Tibial nerve (tissue), 4 donors: ENCODE data around the gene ZFYVE28. TPM values are rescaled to one million over a fixed set of nuclear protein-coding genes. Genes with fewer than 3 reads are reported as not detected.

Experiments used
- DNase-seq, 2 donors: peaks; one replicate each; pipeline ENCODE4 v3.0.0-alpha.2; 2019; ENCODE audit warnings: low spot score in 2 of 2
- H3K27ac ChIP-seq, 4 donors: fragments of 200-600 bp; sonication (generic) in 3 of 4; one replicate each; pipeline ENCODE4 v1.5.1; 2017 to 2019; ENCODE audit warnings: mild to moderate bottlenecking in 1 of 4
- H3K27me3 ChIP-seq, 2 donors: fragments of 200-600 bp; sonication (generic) in 1 of 2; one replicate each; pipeline versions ENCODE4 v1.5.1 to v1.6.0; 2017 to 2019
- H3K36me3 ChIP-seq, 3 donors: fragments of 200-600 bp; sonication (generic); one replicate each; pipeline ENCODE4 v1.5.1; 2018 to 2019
- H3K4me1 ChIP-seq, 4 donors: fragments of 200-600 bp; sonication (generic) in 3 of 4; one replicate each; pipeline ENCODE4 v1.5.1; 2017 to 2019
- H3K4me3 ChIP-seq, 4 donors: fragments of 200-600 bp; sonication (generic) in 3 of 4; one replicate each; pipeline ENCODE4 v1.5.1; 2017 to 2019; ENCODE audit warnings: mild to moderate bottlenecking in 1 of 4, moderate library complexity in 1 of 4
- H3K9me3 ChIP-seq, 4 donors: fragments of 200-600 bp; sonication (generic) in 3 of 4; one replicate each; pipeline ENCODE4 v1.5.1; 2017 to 2019
- CTCF ChIP-seq, 5 experiments: fragments of 200-600 bp in 3 of 5; fragments of 450-650 bp in 2 of 5; sonication (generic) in 3 of 5; IDR thresholded peaks; one replicate each; pipeline ENCODE4 v1.5.1; 2016 to 2019; ENCODE audit warnings: antibody characterized with exemption in 5 of 5, mild to moderate bottlenecking in 3 of 5, moderate library complexity in 2 of 5
- EP300 ChIP-seq, 2 donors: sonication (generic); formaldehyde crosslinking; IDR thresholded peaks; one replicate each; pipeline ENCODE4 v1.6.1; 2017; ENCODE audit warnings: antibody characterized with exemption in 2 of 2, mild to moderate bottlenecking in 1 of 2
- POLR2A ChIP-seq, 2 donors: fragments of 450-650 bp; IDR thresholded peaks; one replicate each; pipeline ENCODE4 v1.6.1; 2017; ENCODE audit warnings: antibody characterized with exemption in 2 of 2, mild to moderate bottlenecking in 2 of 2, moderate library complexity in 2 of 2
- WGBS, 2 donors: methylation state at CpG; one replicate each; pipeline ENCODE4 v1.1.5; 2018; 5-methylcytosine and 5-hydroxymethylcytosine counted together
- total RNA-seq, 4 donors: library from RNA; depleted of rRNA; stranded (reverse); fragments of >200 nt; gene quantifications; one replicate each; pipeline ENCODE4 v1.1.0, GENCODE V29; 2016

The ZFYVE28 gene
- total RNA-seq, 4 donors from 2014 or later, result 16.2 to 44.4 (median 26.5) TPM

- no peak overlapping the region for H3K4me3 ChIP-seq
- H3K36me3 ChIP-seq, result peaks cover 0 to 50% (median 0%) of the 10 kb centered on the region in 3 donors
- DNase-seq, result no peak
- TF ChIP-seq POLR2A (IDR thresholded peaks at IDR 0.05) (no peak), CTCF (IDR thresholded peaks at IDR 0.05) (no peak), EP300 (IDR thresholded peaks at IDR 0.05) (no peak)
- no peaks in the 10 kb centered on the region for H3K27me3 ChIP-seq
- 84 to 94% methylated on average over 18 of the region's 31 CpGs for WGBS, 2 donors
- H3K9me3 ChIP-seq, result peaks cover 0 to 31% (median 0%) of the 10 kb centered on the region in 4 donors
- no peak overlapping the region for H3K27ac ChIP-seq
- H3K4me1 ChIP-seq, result no peaks in the 10 kb centered on the region
Observed at GRCh38 chr4:2303686-2304320, 114.6 kb downstream of the ZFYVE28 start.

GRCh38 chr4:2303121-2303685, 115.2 kb downstream of the ZFYVE28 start:
- WGBS, 2 donors, result 91 to 94% methylated on average over 18 to 19 of the region's 19 CpGs
- DNase-seq, result no peak
- H3K4me3 ChIP-seq, result no peak overlapping the region
- peaks cover 0 to 50% (median 0%) of the 10 kb centered on the region in 3 donors for H3K36me3 ChIP-seq
- H3K4me1 ChIP-seq, result no peaks in the 10 kb centered on the region
- peaks cover 0 to 27% (median 0%) of the 10 kb centered on the region in 4 donors for H3K9me3 ChIP-seq
- TF ChIP-seq POLR2A (IDR thresholded peaks at IDR 0.05) (no peak), EP300 (IDR thresholded peaks at IDR 0.05) (no peak), CTCF (IDR thresholded peaks at IDR 0.05) (no peak)
- H3K27me3 ChIP-seq, result no peaks in the 10 kb centered on the region
- no peak overlapping the region for H3K27ac ChIP-seq

- no peak for DNase-seq
- no peaks in the 10 kb centered on the region for H3K4me1 ChIP-seq
- H3K27me3 ChIP-seq, result no peaks in the 10 kb centered on the region
- TF ChIP-seq POLR2A (IDR thresholded peaks at IDR 0.05), result no peak
- no peak for TF ChIP-seq EP300 (IDR thresholded peaks at IDR 0.05)
- no peak for TF ChIP-seq CTCF (IDR thresholded peaks at IDR 0.05)
- no peak overlapping the region for H3K4me3 ChIP-seq
- peaks cover 0 to 50% (median 0%) of the 10 kb centered on the region in 3 donors for H3K36me3 ChIP-seq
- H3K9me3 ChIP-seq, result peaks cover 0 to 20% (median 0%) of the 10 kb centered on the region in 4 donors
- WGBS, 2 donors, result 92% methylated on average over 27 to 28 of the region's 28 CpGs
- H3K27ac ChIP-seq, result no peak overlapping the region
Observed at GRCh38 chr4:2302387-2303119, 115.9 kb downstream of the ZFYVE28 start.

DNA sequence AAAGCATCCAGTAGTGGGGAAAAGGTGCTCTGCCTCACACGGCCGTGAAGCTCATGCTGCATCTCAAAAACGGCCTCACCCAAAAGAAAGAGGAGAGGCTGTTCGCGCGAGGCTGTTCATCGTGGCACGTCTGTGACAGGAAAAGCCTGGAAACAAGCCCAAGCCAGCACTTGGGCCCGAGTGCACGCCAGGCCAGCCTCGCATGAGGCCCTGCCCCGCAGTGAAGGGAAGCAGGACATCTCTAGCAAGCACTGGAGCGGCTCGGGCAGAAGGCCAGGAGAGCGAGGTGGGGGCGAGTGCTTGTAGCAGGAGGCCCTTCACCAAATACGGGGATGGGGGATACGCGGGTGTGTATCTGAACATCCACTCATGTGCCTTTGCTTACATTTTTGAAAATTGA, 116.6 kb downstream of the ZFYVE28 start:
- H3K36me3 ChIP-seq, result peaks cover 0 to 57% (median 0%) of the 10 kb centered on the region in 3 donors
- H3K4me1 ChIP-seq, result no peaks in the 10 kb centered on the region
- H3K27ac ChIP-seq, result no peak overlapping the region
- WGBS, 2 donors, result 78 to 86% methylated on average over 19 of the region's 19 CpGs
- no peaks in the 10 kb centered on the region for H3K27me3 ChIP-seq
- DNase-seq, result no peak
- no peak for TF ChIP-seq CTCF (IDR thresholded peaks at IDR 0.05)
- TF ChIP-seq POLR2A (IDR thresholded peaks at IDR 0.05), result no peak
- no peak for TF ChIP-seq EP300 (IDR thresholded peaks at IDR 0.05)
- peaks cover 0 to 13% (median 0%) of the 10 kb centered on the region in 4 donors for H3K9me3 ChIP-seq
- H3K4me3 ChIP-seq, result no peak overlapping the region

DNA sequence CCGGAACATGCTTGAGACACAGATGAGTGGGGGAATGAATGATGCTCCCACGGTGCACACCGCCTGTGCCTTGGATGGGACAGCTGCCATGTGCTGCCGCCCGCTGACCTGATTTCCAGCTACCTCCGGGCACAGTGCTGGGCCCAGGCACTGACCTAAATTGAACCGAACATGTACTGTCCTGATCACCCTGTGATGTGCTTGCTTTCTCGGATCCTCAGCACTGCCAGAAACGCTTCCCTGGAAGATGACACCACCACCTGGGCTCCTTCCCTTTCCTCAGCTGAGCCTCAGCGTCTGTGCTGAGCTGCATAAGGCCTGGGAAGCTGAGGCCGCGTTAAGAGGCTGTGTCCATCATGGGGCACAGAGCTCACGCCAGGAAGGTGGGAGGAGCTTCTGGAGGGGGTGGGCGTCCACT, 117.2 kb downstream of the ZFYVE28 start:
- no peak for DNase-seq
- Histone ChIP-seq H3K4me3 (no peak overlapping the region), H3K27me3 (no peaks in the 10 kb centered on the region), H3K4me1 (no peaks in the 10 kb centered on the region), H3K27ac (no peak overlapping the region), H3K36me3 (peaks cover 0 to 57% (median 0%) of the 10 kb centered on the region in 3 donors), H3K9me3 (peaks cover 0 to 11% (median 0%) of the 10 kb centered on the region in 4 donors)
- 79 to 84% methylated on average over 11 to 13 of the region's 14 CpGs for WGBS, 2 donors
- TF ChIP-seq EP300 (IDR thresholded peaks at IDR 0.05) (no peak), POLR2A (IDR thresholded peaks at IDR 0.05) (no peak), CTCF (IDR thresholded peaks at IDR 0.05) (no peak)
